SH-SY5Y (cell line): Measurements from ENCODE around the gene IL21.

ENCODE experiments used
- GATA2 ChIP-seq: IDR thresholded peaks from 2 replicates; pipeline ENCODE4 v1.6.1; 2011; ENCODE audit warnings: mild to moderate bottlenecking, low read depth, low read length
- GATA3 ChIP-seq: IDR thresholded peaks from 2 replicates; pipeline ENCODE4 v1.6.1; 2011; ENCODE audit warnings: low read depth, mild to moderate bottlenecking, low read length, moderate library complexity

GRCh38 chr4:122622400-122622799 lies 1.5 kb upstream of the IL21 start:
- TF ChIP-seq GATA2, result no peak
- TF ChIP-seq GATA3, result no peak
